ENCODE data around the gene ZSWIM2. TPM values are rescaled to one million over a fixed set of nuclear protein-coding genes. Genes with fewer than 3 reads are reported as not detected.
A peak's percentile ranks its signal among the peaks of the same experiment; 100 is the strongest.

Gene ZSWIM2
- total RNA-seq, 3 donors from 2014 or later (not counting 1 experiment from before 2014, with no cell fraction given) = not detected

- Mint-ChIP-seq H3K4me3 (no peak overlapping the region), H3K27me3 (ENCODE audit: low read depth in 2 of 2) (no peaks in the 10 kb centered on the region), H3K9me3 (peaks cover 0 to 3% of the 10 kb centered on the region in 2 donors), H3K36me3 (peaks cover 4% of the 10 kb centered on the region), H3K4me1 (peaks cover 4 to 8% of the 10 kb centered on the region in 2 donors), H3K27ac (no peak overlapping the region)
- intact Hi-C loops (cut with micrococcal nuclease) = no loop called here
- no peak for TF ChIP-seq CTCF (IDR thresholded peaks at IDR 0.05)
- Histone ChIP-seq H3K4me1 (ENCODE audit: control insufficient read depth, insufficient read depth, low read length) (no peaks in the 10 kb centered on the region), H3K36me3 (ENCODE audit: control insufficient read depth, insufficient read depth, low read length) (no peaks in the 10 kb centered on the region), H3K4me3 (ENCODE audit: low read length) (no peak overlapping the region), H3K9me3 (ENCODE audit: control insufficient read depth, insufficient read depth, low read length) (peaks cover 3% of the 10 kb centered on the region), H3K27ac (ENCODE audit: low read length) (no peak overlapping the region), H3K27me3 (ENCODE audit: control insufficient read depth, insufficient read depth, low read length) (no peaks in the 10 kb centered on the region)
- DNase-seq (no peak), ATAC-seq (no peak)
- WGBS (ENCODE audit: insufficient coverage) = 63% methylated on average over 6 of the region's 7 CpGs
These were observed 38.4 kb upstream of the ZSWIM2 start for GRCh38 chr2:186887107-186888090.

- H3K9me3 Mint-ChIP-seq = peaks cover 4 to 10% of the 10 kb centered on the region in 2 donors
- no peak for DNase-seq
- peaks cover 6% of the 10 kb centered on the region for H3K9me3 ChIP-seq (ENCODE audit: control insufficient read depth, insufficient read depth, low read length)
- H3K27ac Mint-ChIP-seq = no peak overlapping the region
- intact Hi-C loops (cut with micrococcal nuclease) = no loop called here
- WGBS (ENCODE audit: insufficient coverage) = no CpG with 5 or more reads among the region's 1 CpG
- no peak overlapping the region for H3K27ac ChIP-seq (ENCODE audit: low read length)
- no peaks in the 10 kb centered on the region for H3K27me3 ChIP-seq (ENCODE audit: control insufficient read depth, insufficient read depth, low read length)
- peak in 2 of 3 donors; percentile 38 to 56 for ATAC-seq
- H3K36me3 Mint-ChIP-seq = peaks cover 8% of the 10 kb centered on the region
- peaks cover 4 to 8% of the 10 kb centered on the region in 2 donors for H3K4me1 Mint-ChIP-seq
- no peak for TF ChIP-seq CTCF (IDR thresholded peaks at IDR 0.05)
- no peaks in the 10 kb centered on the region for H3K4me1 ChIP-seq (ENCODE audit: control insufficient read depth, insufficient read depth, low read length)
- no peak overlapping the region for H3K4me3 Mint-ChIP-seq
- H3K27me3 Mint-ChIP-seq (ENCODE audit: low read depth in 2 of 2) = no peaks in the 10 kb centered on the region
- no peaks in the 10 kb centered on the region for H3K36me3 ChIP-seq (ENCODE audit: control insufficient read depth, insufficient read depth, low read length)
- H3K4me3 ChIP-seq (ENCODE audit: low read length) = no peak overlapping the region
These were observed 35.6 kb upstream of the ZSWIM2 start for GRCh38 chr2:186884587-186884986.

GRCh38 chr2:186883666-186884065, 34.7 kb upstream of the ZSWIM2 start:
- DNase-seq (no peak), ATAC-seq (no peak)
- no peak for TF ChIP-seq CTCF (IDR thresholded peaks at IDR 0.05)
- Mint-ChIP-seq H3K4me3 (no peak overlapping the region), H3K4me1 (peaks cover 4 to 8% of the 10 kb centered on the region in 2 donors), H3K27me3 (ENCODE audit: low read depth in 2 of 2) (no peaks in the 10 kb centered on the region), H3K27ac (no peak overlapping the region), H3K36me3 (peaks cover 8% of the 10 kb centered on the region), H3K9me3 (peaks cover 4 to 10% of the 10 kb centered on the region in 2 donors)
- Histone ChIP-seq H3K27me3 (ENCODE audit: control insufficient read depth, insufficient read depth, low read length) (no peaks in the 10 kb centered on the region), H3K4me1 (ENCODE audit: control insufficient read depth, insufficient read depth, low read length) (no peaks in the 10 kb centered on the region), H3K4me3 (ENCODE audit: low read length) (no peak overlapping the region), H3K9me3 (ENCODE audit: control insufficient read depth, insufficient read depth, low read length) (peaks cover 6% of the 10 kb centered on the region), H3K27ac (ENCODE audit: low read length) (no peak overlapping the region), H3K36me3 (ENCODE audit: control insufficient read depth, insufficient read depth, low read length) (no peaks in the 10 kb centered on the region)
- intact Hi-C loops (cut with micrococcal nuclease) = no loop called here
- 89% methylated on average over 2 of the region's 2 CpGs for WGBS (ENCODE audit: insufficient coverage)

Measured in natural killer cell (primary cell).